Mesenchymal stem cell (in vitro differentiated cells and primary cell): Measurements from ENCODE around the gene FSTL4.

Source experiments
- DNase-seq: peaks from one replicate; pipeline ENCODE4 v3.0.0-alpha.2; 2013
- H2AFZ ChIP-seq: one replicate; pipeline ENCODE4 v1.6.1; 2013; ENCODE audit warnings: low read depth, mild to moderate bottlenecking, control low read depth, inconsistent platforms, low read length, moderate library complexity
- H2AK5ac ChIP-seq: 2 replicates; pipeline ENCODE4 v1.6.1; 2013; ENCODE audit warnings: low read length, moderate library complexity, mild to moderate bottlenecking, inconsistent platforms; ENCODE audit not compliant: severe bottlenecking
- H2BK120ac ChIP-seq: one replicate; pipeline ENCODE4 v1.6.1; 2013; ENCODE audit warnings: low read depth, mild to moderate bottlenecking, inconsistent platforms, low read length, moderate library complexity
- H2BK12ac ChIP-seq, 2 experiments: one replicate each; pipeline ENCODE4 v1.6.1; 2013; ENCODE audit warnings: inconsistent platforms in 2 of 2, low read length in 2 of 2, mild to moderate bottlenecking in 2 of 2, moderate library complexity in 2 of 2, control low read depth in 1 of 2
- H2BK15ac ChIP-seq: one replicate; pipeline ENCODE4 v1.6.1; 2013; ENCODE audit warnings: mild to moderate bottlenecking, low read depth, inconsistent platforms; ENCODE audit not compliant: poor library complexity, severe bottlenecking
- H2BK5ac ChIP-seq: 2 replicates; pipeline ENCODE4 v1.6.1; 2013; ENCODE audit warnings: low read depth, mild to moderate bottlenecking, low read length, control low read depth, inconsistent platforms; ENCODE audit not compliant: poor library complexity, severe bottlenecking
- H3K14ac ChIP-seq, 2 experiments: one replicate each; pipeline ENCODE4 v1.6.1; 2013; ENCODE audit warnings: inconsistent platforms in 2 of 2, low read length in 2 of 2, control low read depth in 1 of 2, mild to moderate bottlenecking in 1 of 2, moderate library complexity in 1 of 2
- H3K18ac ChIP-seq, 2 experiments: one replicate each; pipeline ENCODE4 v1.6.1; 2013; ENCODE audit warnings: inconsistent platforms in 2 of 2, low read length in 2 of 2, control low read depth in 1 of 2, low read depth in 1 of 2, mild to moderate bottlenecking in 1 of 2
- H3K23ac ChIP-seq, 2 experiments: one replicate each; pipeline ENCODE4 v1.6.1; 2013; ENCODE audit warnings: inconsistent platforms in 2 of 2, low read length in 2 of 2, mild to moderate bottlenecking in 2 of 2, moderate library complexity in 2 of 2, control low read depth in 1 of 2
- H3K27ac ChIP-seq: 2 replicates; pipeline ENCODE4 v1.5.1; 2013; ENCODE audit warnings: mild to moderate bottlenecking, moderate library complexity, low read length, control low read depth, inconsistent platforms; ENCODE audit not compliant: poor library complexity, severe bottlenecking
- H3K27me3 ChIP-seq, 2 experiments: 2 replicates each; pipeline versions ENCODE4 v1.6.1 to v1.7.0; 2013; ENCODE audit warnings: low read length in 2 of 2, mild to moderate bottlenecking in 2 of 2, moderate library complexity in 2 of 2, control low read depth in 1 of 2, inconsistent platforms in 1 of 2; ENCODE audit not compliant: control insufficient read depth in 1 of 2, insufficient read depth in 1 of 2
- H3K36me3 ChIP-seq, 2 experiments: 2 replicates each; pipeline versions ENCODE4 v1.6.1 to v1.7.0; 2013; ENCODE audit warnings: low read length in 2 of 2, control low read depth in 1 of 2, inconsistent platforms in 1 of 2, low read depth in 1 of 2, mild to moderate bottlenecking in 1 of 2; ENCODE audit not compliant: insufficient read depth in 2 of 2, control insufficient read depth in 1 of 2
- H3K4ac ChIP-seq, 2 experiments: one replicate each; pipeline ENCODE4 v1.6.1; 2013; ENCODE audit warnings: inconsistent platforms in 2 of 2, low read length in 2 of 2, mild to moderate bottlenecking in 2 of 2, moderate library complexity in 2 of 2, control low read depth in 1 of 2, low read depth in 1 of 2
- H3K4me1 ChIP-seq: 2 replicates; pipeline ENCODE4 v1.6.1; 2013; ENCODE audit warnings: low read depth, low read length, control low read depth; ENCODE audit not compliant: control insufficient read depth, insufficient read depth
- H3K4me2 ChIP-seq: 2 replicates; pipeline ENCODE4 v1.6.1; 2013; ENCODE audit warnings: low read length, mild to moderate bottlenecking, inconsistent platforms; ENCODE audit not compliant: poor library complexity, severe bottlenecking
- H3K4me3 ChIP-seq, 2 experiments: 2 replicates each; pipeline versions ENCODE4 v1.5.1 to v1.7.0; 2013; ENCODE audit warnings: low read length in 2 of 2, mild to moderate bottlenecking in 2 of 2, control low read depth in 1 of 2, low read depth in 1 of 2; ENCODE audit not compliant: insufficient read depth in 1 of 2
- H3K79me1 ChIP-seq: replicated peaks from 2 replicates; pipeline ENCODE4 v1.6.1; 2013; ENCODE audit warnings: mild to moderate bottlenecking, control low read depth, low read length, inconsistent platforms; ENCODE audit not compliant: poor library complexity, severe bottlenecking
- H3K9ac ChIP-seq: 2 replicates; pipeline ENCODE4 v1.7.0; 2013; ENCODE audit warnings: mild to moderate bottlenecking, low read length, moderate library complexity
- H3K9me3 ChIP-seq: 2 replicates; pipeline ENCODE4 v1.7.0; 2013; ENCODE audit warnings: mild to moderate bottlenecking, low read length; ENCODE audit not compliant: control insufficient read depth
- H4K8ac ChIP-seq: one replicate; pipeline ENCODE4 v1.6.1; 2013; ENCODE audit warnings: inconsistent platforms, mild to moderate bottlenecking, low read length, moderate library complexity
- H4K91ac ChIP-seq: one replicate; pipeline ENCODE4 v1.6.1; 2013; ENCODE audit warnings: mild to moderate bottlenecking, low read length, inconsistent platforms
- WGBS: methylation state at CpG from one replicate; pipeline ENCODE4 v1.1.7; 2013; ENCODE audit warnings: mixed read lengths; 5-methylcytosine and 5-hydroxymethylcytosine counted together

Gene FSTL4

DNA sequence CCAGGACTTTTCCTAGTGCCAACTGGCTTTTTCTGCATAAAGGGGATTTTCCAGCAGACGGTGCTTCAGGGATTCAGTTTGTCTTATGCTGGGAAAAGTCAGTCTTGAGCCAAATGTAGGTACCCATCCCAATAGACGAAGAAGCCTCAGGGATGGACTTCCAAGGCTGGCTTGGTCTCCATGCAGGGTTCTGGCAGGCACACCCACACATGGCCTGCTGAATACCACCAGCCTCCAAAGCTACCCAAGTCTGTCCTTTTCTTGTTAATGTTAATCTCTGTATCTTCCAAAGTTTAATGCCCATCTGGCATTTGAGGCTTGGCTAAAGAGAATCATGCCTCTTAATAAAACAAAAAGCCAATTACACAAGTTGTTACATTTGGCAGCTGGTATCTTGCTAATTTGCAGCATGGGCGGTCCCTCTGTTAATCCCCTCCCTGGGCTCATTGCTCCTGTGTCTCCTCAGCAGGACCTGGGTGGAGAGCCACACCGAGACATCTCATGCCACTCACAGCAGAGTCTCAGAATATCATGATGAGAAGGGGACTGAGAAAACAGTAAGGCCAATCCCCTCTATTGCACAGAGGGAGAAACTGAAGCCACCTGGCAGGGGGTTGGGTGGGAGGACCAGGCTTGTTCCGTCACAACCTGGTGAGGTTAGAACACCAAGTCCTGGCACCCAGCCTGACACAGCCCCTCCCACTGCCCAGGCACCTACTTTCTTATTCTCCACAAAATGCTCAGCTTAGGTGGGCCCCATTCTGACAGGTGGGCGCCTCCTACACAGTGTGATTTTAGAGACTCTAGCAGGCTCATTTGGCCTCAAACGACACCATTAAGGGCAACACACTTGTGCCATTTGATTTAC, 243.2 kb downstream of the FSTL4 start:
- no peak overlapping the region for H3K27ac ChIP-seq
- no peak overlapping the region for H3K23ac ChIP-seq
- no peak overlapping the region for H2BK12ac ChIP-seq
- H2BK15ac ChIP-seq: no peak overlapping the region
- H3K27me3 ChIP-seq: peaks cover 36 to 42% of the 10 kb centered on the region in 2 experiments
- no peaks in the 10 kb centered on the region for H3K9me3 ChIP-seq
- DNase-seq: no peak
- no peak overlapping the region for H2BK5ac ChIP-seq
- no peak overlapping the region for H3K9ac ChIP-seq
- no peaks in the 10 kb centered on the region for H3K79me1 ChIP-seq
- no peak overlapping the region for H3K14ac ChIP-seq
- H2BK120ac ChIP-seq: no peak overlapping the region
- no peaks in the 10 kb centered on the region for H3K4me1 ChIP-seq
- H2AFZ ChIP-seq: no peak overlapping the region
- no peak overlapping the region for H4K91ac ChIP-seq
- H2AK5ac ChIP-seq: no peak overlapping the region
- H3K36me3 ChIP-seq: no peaks in the 10 kb centered on the region
- H3K18ac ChIP-seq: no peak overlapping the region
- no peak overlapping the region for H4K8ac ChIP-seq
- H3K4me3 ChIP-seq: no peak overlapping the region
- no peak overlapping the region for H3K4ac ChIP-seq
- H3K4me2 ChIP-seq: no peak overlapping the region
- WGBS: 83% methylated on average over 6 of the region's 7 CpGs

DNA sequence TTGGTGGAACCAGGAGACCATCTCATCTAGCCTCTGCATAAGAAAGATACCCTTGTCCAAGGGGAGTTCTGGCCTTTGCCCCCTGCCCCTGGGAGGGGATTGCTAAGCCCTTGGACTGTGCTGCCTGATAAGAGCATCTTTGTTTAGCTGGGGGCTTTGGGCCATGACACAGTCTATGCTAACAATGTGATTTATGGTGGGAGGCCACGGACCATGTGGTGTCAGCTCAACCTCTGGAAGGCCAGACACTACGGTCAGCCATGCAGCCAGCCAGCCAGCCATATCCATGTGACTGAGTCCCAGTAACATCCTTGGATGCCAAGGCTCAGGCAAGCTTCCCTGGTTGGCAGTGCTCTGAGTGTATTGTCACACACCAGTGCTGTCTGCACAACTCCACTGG, 244.4 kb downstream of the FSTL4 start:
- WGBS: 27% methylated on average over 2 of the region's 2 CpGs
- no peak overlapping the region for H2BK5ac ChIP-seq
- H3K18ac ChIP-seq: no peak overlapping the region
- H2BK120ac ChIP-seq: no peak overlapping the region
- DNase-seq: no peak
- H3K79me1 ChIP-seq: no peaks in the 10 kb centered on the region
- H3K4me2 ChIP-seq: no peak overlapping the region
- H3K36me3 ChIP-seq: no peaks in the 10 kb centered on the region
- no peak overlapping the region for H2AK5ac ChIP-seq
- no peak overlapping the region for H3K9ac ChIP-seq
- H3K4me1 ChIP-seq: no peaks in the 10 kb centered on the region
- no peak overlapping the region for H4K91ac ChIP-seq
- H2BK12ac ChIP-seq: no peak overlapping the region
- H2BK15ac ChIP-seq: no peak overlapping the region
- peaks cover 48 to 53% of the 10 kb centered on the region in 2 experiments for H3K27me3 ChIP-seq
- H3K23ac ChIP-seq: no peak overlapping the region
- H3K4me3 ChIP-seq: no peak overlapping the region
- no peak overlapping the region for H4K8ac ChIP-seq
- no peak overlapping the region for H3K27ac ChIP-seq
- H2AFZ ChIP-seq: no peak overlapping the region
- H3K14ac ChIP-seq: peak overlapping the region in 1 of 2 experiments; percentile 63
- H3K4ac ChIP-seq: no peak overlapping the region
- H3K9me3 ChIP-seq: no peaks in the 10 kb centered on the region

DNA sequence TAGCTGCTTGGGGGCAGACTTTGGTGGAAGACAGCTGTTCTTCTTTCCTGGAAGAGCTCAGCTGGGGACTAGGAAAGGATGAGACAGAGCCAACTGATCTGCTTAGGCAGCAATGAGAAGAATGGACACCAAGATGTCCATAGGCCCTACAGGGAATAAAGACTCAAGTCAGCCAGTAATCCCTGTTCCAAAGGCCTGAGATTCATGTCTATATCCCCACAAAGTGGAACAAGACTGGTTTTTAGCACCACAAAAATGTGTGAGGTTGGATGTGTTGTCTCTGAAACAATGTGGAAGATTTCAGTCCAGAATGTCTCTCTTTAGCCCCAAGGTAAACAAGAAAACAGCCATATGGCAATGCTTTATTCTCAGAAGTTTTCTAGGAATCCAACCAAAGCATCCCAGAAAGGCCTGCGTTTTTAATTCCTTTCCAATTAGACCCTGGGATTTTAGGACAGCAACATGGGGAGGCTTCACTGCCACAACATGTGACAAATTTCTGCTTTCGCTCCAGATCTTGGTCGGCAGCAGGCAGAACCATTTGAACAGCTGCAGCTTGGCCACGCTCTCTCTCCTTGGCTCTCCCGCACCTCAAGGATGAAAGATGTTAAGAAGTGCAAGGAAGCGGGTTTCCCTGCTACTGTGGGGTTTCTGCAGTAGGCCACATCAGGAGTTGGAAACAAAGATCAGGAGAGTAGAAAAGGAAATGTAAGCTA, 245.1 kb downstream of the FSTL4 start:
- no peaks in the 10 kb centered on the region for H3K4me1 ChIP-seq
- H2BK12ac ChIP-seq: no peak overlapping the region
- no peak overlapping the region for H3K9ac ChIP-seq
- DNase-seq: no peak
- no peaks in the 10 kb centered on the region for H3K9me3 ChIP-seq
- H3K4me2 ChIP-seq: no peak overlapping the region
- peaks cover 53 to 57% of the 10 kb centered on the region in 2 experiments for H3K27me3 ChIP-seq
- no peak overlapping the region for H2AFZ ChIP-seq
- 78% methylated on average over 6 of the region's 6 CpGs for WGBS
- H3K4me3 ChIP-seq: no peak overlapping the region
- no peak overlapping the region for H2AK5ac ChIP-seq
- no peak overlapping the region for H3K4ac ChIP-seq
- no peaks in the 10 kb centered on the region for H3K36me3 ChIP-seq
- no peak overlapping the region for H3K23ac ChIP-seq
- H2BK120ac ChIP-seq: no peak overlapping the region
- no peak overlapping the region for H3K14ac ChIP-seq
- H3K79me1 ChIP-seq: no peaks in the 10 kb centered on the region
- H2BK15ac ChIP-seq: no peak overlapping the region
- no peak overlapping the region for H2BK5ac ChIP-seq
- H3K18ac ChIP-seq: no peak overlapping the region
- no peak overlapping the region for H4K8ac ChIP-seq
- no peak overlapping the region for H3K27ac ChIP-seq
- H4K91ac ChIP-seq: no peak overlapping the region

DNA sequence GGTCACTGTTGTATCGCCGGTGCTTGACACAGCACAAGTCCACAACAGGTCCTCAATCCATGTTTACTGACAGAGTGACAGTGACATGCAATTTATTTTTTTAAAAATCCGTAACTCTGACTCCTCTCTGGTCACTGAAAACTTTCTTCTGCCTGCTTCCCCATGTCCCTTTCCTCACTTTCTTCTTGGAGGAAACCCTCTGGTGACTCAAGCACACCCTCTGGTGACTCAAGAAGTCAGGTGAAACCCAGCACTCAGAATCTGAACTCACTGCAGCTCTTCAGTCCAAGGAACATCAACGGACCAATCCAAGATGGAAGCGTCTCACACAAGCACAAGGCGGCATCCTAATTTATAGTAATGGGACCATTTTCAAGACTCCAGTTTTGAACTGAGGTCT, 245.9 kb downstream of the FSTL4 start:
- H3K4ac ChIP-seq: no peak overlapping the region
- no peak overlapping the region for H2BK120ac ChIP-seq
- H4K8ac ChIP-seq: no peak overlapping the region
- H2BK5ac ChIP-seq: no peak overlapping the region
- no peak overlapping the region for H2BK12ac ChIP-seq
- H3K9me3 ChIP-seq: no peaks in the 10 kb centered on the region
- no peak for DNase-seq
- H3K9ac ChIP-seq: no peak overlapping the region
- 86% methylated on average over 4 of the region's 6 CpGs for WGBS
- H2AFZ ChIP-seq: no peak overlapping the region
- H4K91ac ChIP-seq: no peak overlapping the region
- H2BK15ac ChIP-seq: no peak overlapping the region
- H3K27ac ChIP-seq: no peak overlapping the region
- no peaks in the 10 kb centered on the region for H3K79me1 ChIP-seq
- H3K36me3 ChIP-seq: no peaks in the 10 kb centered on the region
- H3K23ac ChIP-seq: no peak overlapping the region
- H3K4me3 ChIP-seq: no peak overlapping the region
- peaks cover 61 to 62% of the 10 kb centered on the region in 2 experiments for H3K27me3 ChIP-seq
- no peak overlapping the region for H3K14ac ChIP-seq
- no peak overlapping the region for H3K18ac ChIP-seq
- no peak overlapping the region for H3K4me2 ChIP-seq
- H2AK5ac ChIP-seq: no peak overlapping the region
- H3K4me1 ChIP-seq: no peaks in the 10 kb centered on the region
